NT2/D1 (cell line): ENCODE measurements around the gene FMN1.

ENCODE experiments used
- DNase-seq: peaks from one replicate; pipeline ENCODE4 v3.0.0-alpha.2; 2011; ENCODE audit warnings: low read depth, low spot score
- H3K27me3 ChIP-seq: 2 replicates; pipeline ENCODE4 v1.6.0; 2011; ENCODE audit warnings: mild to moderate bottlenecking; ENCODE audit not compliant: insufficient read length, insufficient read depth
- H3K36me3 ChIP-seq: 2 replicates; pipeline ENCODE4 v1.6.1; 2011; ENCODE audit warnings: mild to moderate bottlenecking, low read length, mixed read lengths; ENCODE audit not compliant: insufficient read depth, insufficient read length
- H3K4me1 ChIP-seq: 2 replicates; pipeline ENCODE4 v1.5.1; 2011; ENCODE audit not compliant: insufficient read depth, insufficient read length
- H3K4me3 ChIP-seq: 2 replicates; pipeline ENCODE4 v1.5.1; 2011; ENCODE audit warnings: low read depth; ENCODE audit not compliant: insufficient read length
- H3K9ac ChIP-seq: 2 replicates; pipeline ENCODE4 v1.6.0; 2011; ENCODE audit warnings: low read depth; ENCODE audit not compliant: insufficient read length
- H3K9me3 ChIP-seq: 2 replicates; pipeline ENCODE4 v1.5.1; 2011; ENCODE audit warnings: mild to moderate bottlenecking, low read length; ENCODE audit not compliant: insufficient read depth
- SUZ12 ChIP-seq: IDR thresholded peaks from 2 replicates; pipeline ENCODE4 v1.6.1; 2011; ENCODE audit not compliant: insufficient read length, insufficient read depth; ENCODE audit errors: extremely low read depth
- YY1 ChIP-seq: IDR thresholded peaks from 2 replicates; pipeline ENCODE4 v1.6.1; 2011; ENCODE audit not compliant: insufficient read length, insufficient read depth
- ZNF274 ChIP-seq: IDR thresholded peaks from 2 replicates; pipeline ENCODE4 v1.6.1; 2011; ENCODE audit warnings: mild to moderate bottlenecking, low read depth, low read length

The FMN1 gene

DNA sequence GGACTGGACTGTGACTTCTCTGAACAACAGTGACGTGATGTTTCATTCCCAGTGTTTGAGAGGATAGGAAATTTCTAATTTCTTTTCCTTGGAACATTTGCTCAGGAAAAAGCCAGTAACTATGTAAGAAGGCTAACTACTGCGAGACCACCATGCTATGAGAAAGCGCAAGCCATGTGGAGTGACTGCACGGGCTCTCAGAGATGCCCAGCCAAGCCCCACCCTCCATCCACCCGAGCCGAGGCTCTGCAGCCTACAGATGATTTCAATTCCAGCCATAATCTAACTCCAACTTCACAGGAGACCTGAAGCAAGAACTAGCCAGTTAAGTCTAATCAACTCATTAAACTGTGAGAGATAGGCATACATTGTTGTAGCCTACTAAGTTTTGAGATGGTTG, 352.4 kb downstream of the FMN1 start:
- no peak overlapping the region for H3K4me3 ChIP-seq
- H3K9me3 ChIP-seq, result peaks cover 5% of the 10 kb centered on the region; the same call in 1 of the 2 replicates
- peaks cover 2% of the 10 kb centered on the region for H3K4me1 ChIP-seq
- DNase-seq, result no peak
- H3K36me3 ChIP-seq, result no peaks in the 10 kb centered on the region
- no peak overlapping the region for H3K9ac ChIP-seq
- TF ChIP-seq YY1 (no peak), SUZ12 (no peak), ZNF274 (no peak)
- no peaks in the 10 kb centered on the region for H3K27me3 ChIP-seq

DNA sequence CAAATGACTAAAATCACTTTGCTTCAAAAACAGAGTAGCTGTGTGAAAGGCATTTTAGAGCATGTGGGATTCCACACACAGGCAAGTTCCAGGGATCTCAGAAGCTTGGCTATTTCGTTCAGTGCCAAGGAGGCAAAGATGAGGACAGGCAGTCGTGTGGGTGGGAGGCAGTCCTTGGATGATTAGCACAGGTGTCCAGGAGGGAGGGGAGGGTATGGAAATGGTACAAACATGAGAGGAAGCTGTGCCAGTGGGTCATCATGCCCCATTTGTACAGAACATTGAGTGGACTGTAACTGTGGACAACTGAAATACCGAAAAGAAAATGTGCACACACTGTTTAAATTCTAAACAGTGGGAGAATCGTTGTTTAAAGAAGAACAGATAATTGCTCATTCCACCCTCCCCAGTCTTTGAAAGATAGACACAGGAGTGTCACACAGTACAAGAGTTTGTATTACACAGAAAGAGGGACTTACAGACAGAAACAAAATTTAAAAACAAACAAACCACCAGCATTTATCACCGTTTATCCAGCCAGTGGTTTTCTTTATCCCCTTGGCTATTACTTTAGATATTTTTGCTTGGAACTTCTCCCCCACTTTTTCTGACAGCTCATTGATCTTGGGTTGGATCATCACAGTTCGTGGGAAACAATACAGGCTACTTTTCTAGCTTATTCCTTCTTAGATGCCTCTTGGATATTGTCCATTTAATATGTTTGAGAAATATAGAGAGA, 353.8 kb downstream of the FMN1 start:
- Histone ChIP-seq H3K4me1 (peaks cover 2% of the 10 kb centered on the region), H3K36me3 (no peaks in the 10 kb centered on the region), H3K4me3 (no peak overlapping the region), H3K9me3 (no peaks in the 10 kb centered on the region), H3K9ac (no peak overlapping the region), H3K27me3 (no peaks in the 10 kb centered on the region)
- TF ChIP-seq YY1, result no peak
- TF ChIP-seq ZNF274, result no peak
- no peak for TF ChIP-seq SUZ12
- no peak for DNase-seq

DNA sequence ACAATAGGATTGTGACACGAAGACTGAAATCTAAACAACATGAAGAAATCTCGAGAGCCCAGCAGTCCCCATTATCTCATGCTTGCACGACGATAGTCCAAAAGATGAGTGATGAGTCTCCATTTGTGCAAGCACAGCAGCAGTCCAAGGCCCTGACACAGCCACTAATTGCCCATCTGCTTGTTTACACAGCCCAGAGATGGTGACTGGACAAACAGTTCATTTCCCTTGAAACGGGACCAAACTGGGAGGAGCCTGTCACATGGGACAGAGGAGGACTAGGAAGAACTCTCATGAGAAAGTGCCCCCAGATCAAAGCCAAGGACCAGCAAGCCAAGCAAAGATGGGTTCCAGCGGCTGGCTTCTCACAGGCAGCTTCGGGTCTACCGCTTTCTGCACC, 355.7 kb downstream of the FMN1 start:
- Histone ChIP-seq H3K4me3 (no peak overlapping the region), H3K9ac (no peak overlapping the region), H3K4me1 (peaks cover 2% of the 10 kb centered on the region), H3K36me3 (no peaks in the 10 kb centered on the region), H3K27me3 (no peaks in the 10 kb centered on the region), H3K9me3 (no peaks in the 10 kb centered on the region)
- DNase-seq, result no peak
- no peak for TF ChIP-seq SUZ12
- TF ChIP-seq YY1, result no peak
- TF ChIP-seq ZNF274, result no peak

GRCh38 chr15:32838338-32838737, 356.2 kb downstream of the FMN1 start:
- Histone ChIP-seq H3K27me3 (no peaks in the 10 kb centered on the region), H3K9me3 (no peaks in the 10 kb centered on the region), H3K9ac (no peak overlapping the region), H3K4me3 (no peak overlapping the region), H3K4me1 (peaks cover 2% of the 10 kb centered on the region), H3K36me3 (no peaks in the 10 kb centered on the region)
- no peak for DNase-seq
- TF ChIP-seq SUZ12 (no peak), ZNF274 (no peak), YY1 (no peak)

DNA sequence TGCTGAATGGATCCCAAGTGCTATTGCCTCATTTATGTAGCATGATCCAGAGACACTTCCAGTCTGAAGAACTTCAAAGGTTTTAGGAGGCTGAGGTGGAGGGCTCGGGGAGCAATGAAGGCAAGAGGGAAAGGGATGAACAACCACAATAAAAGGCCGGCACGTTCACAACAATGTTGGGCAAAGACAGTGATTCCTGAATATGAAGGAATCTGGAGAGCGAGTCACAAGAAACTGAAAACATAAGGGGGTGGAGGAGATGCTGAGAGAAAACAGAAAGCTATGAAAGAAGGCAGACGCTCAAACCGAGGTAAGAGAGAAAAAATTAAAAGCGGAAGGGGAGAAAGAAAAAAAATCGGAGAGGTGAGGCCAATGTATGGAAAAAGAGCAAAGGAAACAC, 356.6 kb downstream of the FMN1 start:
- Histone ChIP-seq H3K9me3 (no peaks in the 10 kb centered on the region), H3K9ac (no peak overlapping the region), H3K4me3 (no peak overlapping the region), H3K36me3 (no peaks in the 10 kb centered on the region), H3K27me3 (no peaks in the 10 kb centered on the region), H3K4me1 (peaks cover 2% of the 10 kb centered on the region)
- TF ChIP-seq ZNF274 (no peak), SUZ12 (no peak), YY1 (no peak)
- no peak for DNase-seq

DNA sequence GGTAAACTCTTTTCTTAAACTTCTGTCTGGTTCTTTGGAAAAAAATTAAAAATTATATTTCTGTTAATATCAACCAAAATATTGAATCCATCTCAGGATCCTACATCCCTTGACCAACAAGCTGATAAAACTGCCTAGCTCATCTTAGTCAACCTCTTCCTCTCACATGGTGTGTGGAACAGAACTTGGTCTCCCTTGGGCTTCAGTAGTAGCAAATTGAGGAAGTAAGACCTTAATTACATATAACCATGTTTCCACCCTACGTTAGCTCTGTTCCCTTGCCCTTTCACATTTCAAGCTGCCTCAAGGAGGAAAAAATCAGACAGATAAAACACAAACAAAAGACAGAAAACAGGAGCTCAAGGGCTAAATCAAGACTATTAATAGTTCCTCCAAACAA, 360.4 kb downstream of the FMN1 start:
- H3K9ac ChIP-seq, result no peak overlapping the region
- H3K27me3 ChIP-seq, result no peaks in the 10 kb centered on the region
- no peak for DNase-seq
- no peaks in the 10 kb centered on the region for H3K9me3 ChIP-seq
- peaks cover 2% of the 10 kb centered on the region for H3K4me1 ChIP-seq
- TF ChIP-seq YY1 (no peak), SUZ12 (no peak), ZNF274 (no peak)
- no peaks in the 10 kb centered on the region for H3K36me3 ChIP-seq
- no peak overlapping the region for H3K4me3 ChIP-seq

DNA sequence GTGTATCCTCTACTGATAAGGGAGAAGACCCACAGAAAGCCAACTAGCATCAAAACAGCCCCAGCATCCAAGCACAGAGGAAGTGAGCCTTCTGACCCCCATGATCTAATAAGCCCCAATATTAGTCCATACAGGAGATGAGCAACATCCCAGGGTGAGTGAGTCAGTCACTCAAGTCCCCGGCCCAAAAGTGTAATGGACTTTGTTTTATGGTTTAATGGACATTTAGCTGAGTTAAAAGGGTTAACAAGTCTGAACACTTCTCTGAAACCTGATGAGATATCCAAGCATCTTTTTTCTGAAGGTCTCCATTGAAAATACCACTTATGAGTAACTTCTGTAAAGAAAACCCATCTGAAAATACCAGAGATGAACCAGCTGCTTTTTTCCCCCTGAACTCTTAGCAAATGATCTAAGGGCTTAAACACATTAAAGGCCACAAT, 361.1 kb downstream of the FMN1 start:
- H3K9me3 ChIP-seq, result no peaks in the 10 kb centered on the region
- no peak overlapping the region for H3K9ac ChIP-seq
- H3K4me3 ChIP-seq, result no peak overlapping the region

More for the DNA sequence above, 361.1 kb downstream of the FMN1 start:
- Histone ChIP-seq H3K27me3 (no peaks in the 10 kb centered on the region), H3K36me3 (no peaks in the 10 kb centered on the region), H3K4me1 (no peaks in the 10 kb centered on the region)
- TF ChIP-seq ZNF274 (no peak), SUZ12 (no peak), YY1 (no peak)
- DNase-seq, result no peak
